Breast epithelium (tissue), 4 donors: ENCODE results near the gene CHN1. TPM values are rescaled to one million over a fixed set of nuclear protein-coding genes. Genes with fewer than 3 reads are reported as not detected.

ENCODE experiments used
- DNase-seq, 2 donors: peaks; one replicate each; pipeline ENCODE4 v3.0.0-alpha.2; 2019; ENCODE audit warnings: low spot score in 2 of 2
- H3K27ac ChIP-seq, 2 donors: fragments of 200-600 bp; sonication (generic) in 1 of 2; one replicate each; pipeline ENCODE4 v1.5.1; 2016 to 2019; ENCODE audit warnings: mild to moderate bottlenecking in 1 of 2
- H3K27me3 ChIP-seq, 2 donors: fragments of 200-600 bp; sonication (generic) in 1 of 2; one replicate each; pipeline versions ENCODE4 v1.5.1 to v1.6.0; 2017 to 2019; ENCODE audit warnings: control low read depth in 1 of 2, mild to moderate bottlenecking in 1 of 2
- H3K36me3 ChIP-seq: fragments of 200-600 bp; one replicate; pipeline ENCODE4 v1.5.1; 2019
- H3K4me1 ChIP-seq, 2 donors: fragments of 200-600 bp; sonication (generic); one replicate each; pipeline ENCODE4 v1.5.1; 2016 to 2019; ENCODE audit warnings: control low read depth in 1 of 2
- H3K4me3 ChIP-seq, 3 donors: fragments of 200-600 bp; sonication (generic); 1 replicate in 2 of 3; 2 replicates in 1 of 3; pipeline ENCODE4 v1.5.1; 2016 to 2019; ENCODE audit warnings: mild to moderate bottlenecking in 3 of 3, moderate library complexity in 2 of 3
- H3K9me3 ChIP-seq, 2 donors: fragments of 200-600 bp; sonication (generic) in 1 of 2; one replicate each; pipeline ENCODE4 v1.5.1; 2016 to 2019; ENCODE audit warnings: control low read depth in 1 of 2
- POLR2A ChIP-seq: fragments of 450-650 bp; IDR thresholded peaks from one replicate; pipeline ENCODE4 v1.6.1; 2016; ENCODE audit warnings: antibody characterized with exemption, mild to moderate bottlenecking, moderate library complexity
- POLR2AphosphoS5 ChIP-seq, 3 donors: sonication (generic); formaldehyde crosslinking; IDR thresholded peaks; one replicate each; pipeline ENCODE4 v1.6.1; 2017; ENCODE audit warnings: antibody characterized with exemption in 3 of 3
- intact Hi-C: fragments of 100-400 bp; cut with DNase I; formaldehyde crosslinking; loops from one replicate; pipeline ENCODE4 v1.15.1; 2023; ENCODE audit warnings: low total_unique reads
- total RNA-seq, 3 donors: library from RNA; depleted of rRNA; stranded (reverse); fragments of >200 nt; gene quantifications; one replicate each; pipeline ENCODE4 v1.1.0, GENCODE V29; 2016
- TF ChIP-seq, protein P1 (sequence below), 3 donors: fragments of 450-650 bp; IDR thresholded peaks; one replicate each; pipeline ENCODE4 v1.5.1; 2016 to 2017; ENCODE audit warnings: antibody characterized with exemption in 3 of 3, mild to moderate bottlenecking in 3 of 3, moderate library complexity in 3 of 3

Gene CHN1
- total RNA-seq, 3 donors from 2014 or later = 9.8 to 14.7 (median 13.4) TPM

DNA sequence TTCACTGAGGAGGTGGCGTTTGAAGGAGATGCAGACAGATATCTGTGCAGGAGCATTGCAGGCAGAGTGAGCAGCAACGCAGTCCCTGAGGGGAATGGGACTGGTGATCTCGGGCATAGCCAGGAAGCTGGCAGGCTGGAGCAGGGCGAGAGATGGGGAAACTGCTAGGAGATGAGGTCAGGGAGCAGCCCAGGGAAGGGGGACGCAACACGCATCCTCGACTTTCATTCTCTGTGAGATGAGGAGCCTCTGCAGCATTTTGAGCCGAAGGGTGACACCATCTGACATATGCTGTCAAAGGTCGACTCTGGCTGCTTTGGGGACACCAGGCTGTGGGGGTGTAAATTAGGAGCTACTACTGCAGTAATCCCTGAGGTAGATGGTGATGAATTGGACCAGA, 236.6 kb downstream of the CHN1 start:
- DNase-seq = no peak
- TF ChIP-seq POLR2AphosphoS5 (IDR thresholded peaks at IDR 0.05) (no peak), POLR2A (no peak)
- TF ChIP-seq, protein P1, sequence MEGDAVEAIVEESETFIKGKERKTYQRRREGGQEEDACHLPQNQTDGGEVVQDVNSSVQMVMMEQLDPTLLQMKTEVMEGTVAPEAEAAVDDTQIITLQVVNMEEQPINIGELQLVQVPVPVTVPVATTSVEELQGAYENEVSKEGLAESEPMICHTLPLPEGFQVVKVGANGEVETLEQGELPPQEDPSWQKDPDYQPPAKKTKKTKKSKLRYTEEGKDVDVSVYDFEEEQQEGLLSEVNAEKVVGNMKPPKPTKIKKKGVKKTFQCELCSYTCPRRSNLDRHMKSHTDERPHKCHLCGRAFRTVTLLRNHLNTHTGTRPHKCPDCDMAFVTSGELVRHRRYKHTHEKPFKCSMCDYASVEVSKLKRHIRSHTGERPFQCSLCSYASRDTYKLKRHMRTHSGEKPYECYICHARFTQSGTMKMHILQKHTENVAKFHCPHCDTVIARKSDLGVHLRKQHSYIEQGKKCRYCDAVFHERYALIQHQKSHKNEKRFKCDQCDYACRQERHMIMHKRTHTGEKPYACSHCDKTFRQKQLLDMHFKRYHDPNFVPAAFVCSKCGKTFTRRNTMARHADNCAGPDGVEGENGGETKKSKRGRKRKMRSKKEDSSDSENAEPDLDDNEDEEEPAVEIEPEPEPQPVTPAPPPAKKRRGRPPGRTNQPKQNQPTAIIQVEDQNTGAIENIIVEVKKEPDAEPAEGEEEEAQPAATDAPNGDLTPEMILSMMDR (IDR thresholded peaks at IDR 0.05) = no peak
- H3K9me3 ChIP-seq = no peaks in the 10 kb centered on the region

DNA sequence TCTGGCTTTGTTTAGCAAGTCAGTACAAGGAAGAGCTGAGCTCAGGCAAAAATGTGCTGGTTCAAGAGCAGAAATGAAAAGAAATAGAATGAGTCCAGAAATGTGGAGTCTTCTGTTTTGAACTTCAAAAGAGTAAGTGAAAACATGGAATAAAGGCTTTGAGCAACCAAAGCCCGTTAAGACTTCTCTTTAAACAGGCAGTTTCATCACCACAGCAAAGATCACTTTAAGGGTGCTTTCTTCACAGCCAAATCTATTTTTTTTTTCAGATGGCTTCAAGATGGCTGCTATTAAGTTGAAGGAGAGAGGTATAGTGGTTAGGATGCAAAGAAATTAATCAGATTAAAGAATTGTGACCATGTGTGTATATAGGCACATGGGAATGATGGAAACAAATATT, 238.9 kb downstream of the CHN1 start:
- peak overlapping the region in 1 of 2 donors; percentile 38 for H3K27ac ChIP-seq
- TF ChIP-seq, protein P1 (IDR thresholded peaks at IDR 0.05) = no peak
- TF ChIP-seq POLR2A (no peak), POLR2AphosphoS5 (IDR thresholded peaks at IDR 0.05) (no peak)
- no peaks in the 10 kb centered on the region for H3K4me1 ChIP-seq
- intact Hi-C loops = loop anchor here (10.0 kb wide), 1 partner anchor 219 kb away; no protein-coding TSS in a partner anchor
- H3K4me3 ChIP-seq = no peak overlapping the region
- H3K9me3 ChIP-seq = no peaks in the 10 kb centered on the region
- no peak for DNase-seq
- no peaks in the 10 kb centered on the region for H3K27me3 ChIP-seq
- H3K36me3 ChIP-seq = no peaks in the 10 kb centered on the region

More for the DNA sequence above, 236.6 kb downstream of the CHN1 start:
- no peak overlapping the region for H3K27ac ChIP-seq
- H3K27me3 ChIP-seq = no peaks in the 10 kb centered on the region
- H3K4me3 ChIP-seq = no peak overlapping the region
- H3K4me1 ChIP-seq = no peaks in the 10 kb centered on the region
- intact Hi-C loops = loop anchor here (10.0 kb wide), 1 partner anchor 216 kb away; no protein-coding TSS in a partner anchor
- H3K36me3 ChIP-seq = no peaks in the 10 kb centered on the region

DNA sequence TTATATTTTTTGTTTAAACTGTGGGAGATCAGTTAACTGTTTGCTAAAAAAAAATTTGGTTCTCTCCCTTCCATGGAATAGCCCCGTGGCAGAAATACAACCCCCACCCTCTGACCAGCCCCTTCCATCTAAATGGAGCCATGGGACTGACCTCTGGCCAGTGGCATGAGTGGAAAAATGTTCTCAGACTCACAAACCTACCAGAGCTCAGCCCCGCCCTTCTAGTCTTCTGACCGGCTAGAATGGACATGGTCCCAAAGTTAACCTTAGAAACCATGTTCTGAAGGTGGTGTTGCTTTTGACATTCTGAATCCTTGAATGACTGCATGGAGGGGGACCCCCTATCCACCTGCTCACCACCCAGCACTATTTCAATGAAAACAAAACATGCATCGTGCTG, 239.6 kb downstream of the CHN1 start:
- Histone ChIP-seq H3K4me1 (no peaks in the 10 kb centered on the region), H3K27me3 (no peaks in the 10 kb centered on the region), H3K4me3 (no peak overlapping the region), H3K36me3 (no peaks in the 10 kb centered on the region), H3K27ac (peak overlapping the region; percentile 41 to 78), H3K9me3 (no peaks in the 10 kb centered on the region)
- DNase-seq = no peak
- TF ChIP-seq POLR2AphosphoS5 (IDR thresholded peaks at IDR 0.05) (no peak), POLR2A (no peak)
- TF ChIP-seq, protein P1 (IDR thresholded peaks at IDR 0.05) = no peak
- intact Hi-C loops = loop anchor here (10.0 kb wide), 1 partner anchor 219 kb away; no protein-coding TSS in a partner anchor

DNA sequence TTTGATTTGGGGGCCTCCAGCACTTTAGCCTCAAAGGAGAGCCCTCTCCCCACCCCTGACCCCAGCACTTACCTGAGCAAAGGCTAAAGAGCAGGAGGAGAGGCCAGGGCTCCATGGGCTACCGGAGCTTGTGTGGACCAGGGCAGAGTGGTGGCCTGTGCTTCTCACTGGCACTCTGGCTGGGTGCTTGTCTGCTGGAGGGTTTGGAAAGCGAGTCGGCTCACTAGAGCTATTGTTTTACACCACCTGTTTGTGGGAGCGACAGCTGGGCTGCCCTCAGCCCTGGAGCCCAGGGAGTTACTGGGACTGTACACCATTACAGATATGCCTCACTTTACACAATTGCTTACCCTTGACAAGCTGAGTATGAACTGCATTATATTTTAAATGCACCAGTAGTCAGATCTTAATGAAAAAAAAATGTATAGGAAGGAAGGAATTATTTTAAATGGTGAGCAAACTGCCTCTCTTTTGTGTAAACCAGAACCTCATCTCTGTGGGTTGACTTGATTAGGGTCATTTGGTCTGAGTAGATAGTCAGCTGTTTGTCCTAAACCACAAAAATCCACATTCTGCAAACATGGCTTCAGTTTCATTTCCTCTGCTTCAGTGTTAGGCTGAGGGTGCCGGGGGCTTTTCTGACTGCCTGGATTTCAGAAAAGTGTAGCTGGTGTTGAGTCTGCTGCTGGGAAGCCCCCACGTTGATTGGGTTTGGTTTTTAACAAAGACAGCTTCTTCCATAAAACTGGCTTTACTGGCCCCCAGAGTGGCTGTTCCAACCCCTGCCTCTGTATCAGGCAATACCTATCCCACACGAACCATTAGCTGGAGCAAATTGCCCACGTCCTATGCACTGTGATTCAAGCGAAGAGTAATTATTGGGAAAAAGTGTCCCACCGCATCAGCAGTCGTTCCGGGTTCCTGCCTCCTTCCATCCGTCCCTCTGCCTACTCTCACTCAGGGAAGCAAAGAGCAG, 240.6 kb downstream of the CHN1 start, which contains the start of gene CHRNA1:
TSS of gene CHRNA1 (minus strand) at position 193 of the 976 bp plus-strand sequence. CDS start at position 115, 78 bp downstream.
- Histone ChIP-seq H3K4me1 (no peaks in the 10 kb centered on the region), H3K27ac (peak within 1 kb of the TSS; percentile 41 to 78), H3K27me3 (no peaks in the 10 kb centered on the region), H3K36me3 (no peaks in the 10 kb centered on the region), H3K4me3 (peak within 1 kb of the TSS in 1 of 3 donors; percentile 40), H3K9me3 (no peaks in the 10 kb centered on the region)
- intact Hi-C loops = loop anchor here (10.0 kb wide), 1 partner anchor 220 kb away; no protein-coding TSS in a partner anchor
- no peak for DNase-seq
- TF ChIP-seq POLR2A (no peak), POLR2AphosphoS5 (IDR thresholded peaks at IDR 0.05) (no peak)
- TF ChIP-seq, protein P1 (IDR thresholded peaks at IDR 0.05) = no peak

DNA sequence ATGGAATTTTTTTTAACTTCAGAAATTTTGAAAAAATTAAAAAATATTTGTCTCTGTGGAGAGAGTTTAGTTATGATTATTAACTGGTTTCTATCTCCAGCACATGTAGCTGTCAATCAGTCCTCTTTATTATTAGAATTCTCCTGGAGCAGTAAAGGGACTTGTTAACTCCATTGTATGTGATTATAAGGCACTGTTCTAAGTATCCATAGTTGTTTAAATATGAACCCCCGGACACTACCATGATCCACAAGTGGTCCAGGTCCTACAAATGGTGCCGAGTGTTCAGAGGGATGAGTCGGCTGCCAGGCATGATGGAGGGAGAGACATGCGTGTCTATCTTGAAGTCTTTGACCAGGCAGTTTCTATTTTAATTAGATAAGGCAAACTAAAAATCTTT, 241.4 kb downstream of the CHN1 start:
- Histone ChIP-seq H3K9me3 (no peaks in the 10 kb centered on the region), H3K36me3 (no peaks in the 10 kb centered on the region), H3K4me3 (no peak overlapping the region), H3K27ac (no peak overlapping the region), H3K27me3 (no peaks in the 10 kb centered on the region), H3K4me1 (no peaks in the 10 kb centered on the region)
- TF ChIP-seq, protein P1 (IDR thresholded peaks at IDR 0.05) = no peak
- TF ChIP-seq POLR2A (no peak), POLR2AphosphoS5 (IDR thresholded peaks at IDR 0.05) (no peak)
- intact Hi-C loops = loop anchor here (10.0 kb wide), 1 partner anchor 221 kb away; no protein-coding TSS in a partner anchor
- no peak for DNase-seq
